Lower lobe of right lung (tissue), 2 donors: Measurements from ENCODE around the gene RNF7. TPM values are rescaled to one million over a fixed set of nuclear protein-coding genes. Genes with fewer than 3 reads are reported as not detected.
A peak's percentile ranks its signal among the peaks of the same experiment; 100 is the strongest.

ENCODE experiments used
- ATAC-seq, 2 donors: fragments of 200-7000 bp; cut with Tn5 transposase; one replicate each; pipeline ENCODE4 v1.9.1; 2020 to 2022; ENCODE audit warnings: mild to moderate bottlenecking in 2 of 2, moderate library complexity in 2 of 2
- DNase-seq: peaks from one replicate; pipeline ENCODE4 v3.0.0-alpha.2; 2020
- H3K27ac ChIP-seq: fragments of 200-600 bp; one replicate; pipeline ENCODE4 v1.8.0; 2022
- H3K27me3 ChIP-seq: fragments of 200-600 bp; one replicate; pipeline ENCODE4 v1.8.0; 2022; ENCODE audit warnings: low read depth
- H3K36me3 ChIP-seq: fragments of 200-600 bp; one replicate; pipeline ENCODE4 v1.8.0; 2022; ENCODE audit warnings: mild to moderate bottlenecking
- H3K4me1 ChIP-seq: fragments of 200-600 bp; one replicate; pipeline ENCODE4 v1.8.0; 2022
- H3K4me3 ChIP-seq: fragments of 200-600 bp; one replicate; pipeline ENCODE4 v1.8.0; 2022; ENCODE audit warnings: mild to moderate bottlenecking
- H3K9me3 ChIP-seq: fragments of 200-600 bp; one replicate; pipeline ENCODE4 v1.8.0; 2022
- intact Hi-C: fragments of 100-400 bp; cut with DNase I; formaldehyde crosslinking; loops from one replicate; pipeline ENCODE4 v1.11.0; 2022
- total RNA-seq: library from RNA; stranded (reverse); fragmentation: NEBNext Ultra II Directional; extraction: Animal tissue kit (Norgen Biotek cat#: 25700); gene quantifications from one replicate; pipeline ENCODE4 v1.2.1, GENCODE V29; 2021
- TF ChIP-seq, protein P1 (sequence below): fragments of 200-600 bp; IDR thresholded peaks from one replicate; pipeline ENCODE4 v1.8.0; 2022; ENCODE audit warnings: antibody characterized with exemption, mild to moderate bottlenecking
- donor health status: DM: no; HTN: yes; CAD: no; lungs with severe emphysema.

RNF7 gene
- total RNA-seq, 1 donor from 2014 or later: 69.3 TPM

DNA sequence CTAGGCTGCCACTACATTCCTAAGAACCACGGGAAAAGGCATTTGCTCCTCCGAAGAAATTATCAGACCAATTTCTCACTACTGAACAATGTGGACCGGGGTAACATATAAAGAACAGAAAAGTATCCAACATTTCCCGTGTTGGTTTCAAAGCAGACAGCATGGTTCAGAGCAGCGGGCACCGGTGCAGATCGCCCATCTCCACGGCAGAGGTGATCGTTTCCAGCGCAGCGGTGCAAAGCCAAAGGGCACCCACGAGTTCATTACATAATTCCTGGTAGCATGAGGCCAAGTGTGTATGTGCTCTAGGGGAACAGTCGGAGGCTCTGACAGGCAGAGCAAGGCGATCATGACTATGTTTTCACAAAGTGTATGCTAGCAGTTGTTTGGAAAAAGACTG, 38.3 kb downstream of the RNF7 start:
- intact Hi-C loops: no loop called here
- Histone ChIP-seq H3K27me3 (no peaks in the 10 kb centered on the region), H3K4me3 (no peak overlapping the region), H3K9me3 (no peaks in the 10 kb centered on the region), H3K36me3 (no peaks in the 10 kb centered on the region), H3K4me1 (no peaks in the 10 kb centered on the region), H3K27ac (no peak overlapping the region)
- no peak for ATAC-seq
- TF ChIP-seq, protein P1, sequence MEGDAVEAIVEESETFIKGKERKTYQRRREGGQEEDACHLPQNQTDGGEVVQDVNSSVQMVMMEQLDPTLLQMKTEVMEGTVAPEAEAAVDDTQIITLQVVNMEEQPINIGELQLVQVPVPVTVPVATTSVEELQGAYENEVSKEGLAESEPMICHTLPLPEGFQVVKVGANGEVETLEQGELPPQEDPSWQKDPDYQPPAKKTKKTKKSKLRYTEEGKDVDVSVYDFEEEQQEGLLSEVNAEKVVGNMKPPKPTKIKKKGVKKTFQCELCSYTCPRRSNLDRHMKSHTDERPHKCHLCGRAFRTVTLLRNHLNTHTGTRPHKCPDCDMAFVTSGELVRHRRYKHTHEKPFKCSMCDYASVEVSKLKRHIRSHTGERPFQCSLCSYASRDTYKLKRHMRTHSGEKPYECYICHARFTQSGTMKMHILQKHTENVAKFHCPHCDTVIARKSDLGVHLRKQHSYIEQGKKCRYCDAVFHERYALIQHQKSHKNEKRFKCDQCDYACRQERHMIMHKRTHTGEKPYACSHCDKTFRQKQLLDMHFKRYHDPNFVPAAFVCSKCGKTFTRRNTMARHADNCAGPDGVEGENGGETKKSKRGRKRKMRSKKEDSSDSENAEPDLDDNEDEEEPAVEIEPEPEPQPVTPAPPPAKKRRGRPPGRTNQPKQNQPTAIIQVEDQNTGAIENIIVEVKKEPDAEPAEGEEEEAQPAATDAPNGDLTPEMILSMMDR: no peak
- DNase-seq: no peak

DNA sequence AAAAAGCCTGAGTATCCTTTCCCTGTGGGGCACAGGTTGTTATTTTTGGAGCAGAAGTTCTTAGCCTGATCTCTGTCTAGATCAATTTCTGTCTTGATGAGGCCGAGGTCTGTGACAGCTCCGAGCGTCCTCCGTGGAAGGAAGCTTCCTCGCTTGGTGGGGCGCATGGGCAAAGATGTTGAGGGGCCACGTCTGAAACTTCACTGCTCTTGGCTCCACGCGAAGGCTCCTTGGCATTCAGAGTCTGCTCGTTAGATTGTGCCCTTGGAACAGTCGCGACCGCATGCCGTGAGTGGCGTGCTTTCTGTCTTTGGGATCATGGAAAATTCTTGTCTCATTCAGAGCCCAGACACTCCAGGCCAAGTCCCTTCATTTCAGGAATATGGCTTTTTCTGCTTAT, 38.8 kb downstream of the RNF7 start:
- TF ChIP-seq, protein P1: no peak
- Histone ChIP-seq H3K27me3 (no peaks in the 10 kb centered on the region), H3K27ac (no peak overlapping the region), H3K36me3 (no peaks in the 10 kb centered on the region), H3K9me3 (no peaks in the 10 kb centered on the region), H3K4me3 (no peak overlapping the region), H3K4me1 (no peaks in the 10 kb centered on the region)
- ATAC-seq (no peak), DNase-seq (no peak)
- intact Hi-C loops: no loop called here

DNA sequence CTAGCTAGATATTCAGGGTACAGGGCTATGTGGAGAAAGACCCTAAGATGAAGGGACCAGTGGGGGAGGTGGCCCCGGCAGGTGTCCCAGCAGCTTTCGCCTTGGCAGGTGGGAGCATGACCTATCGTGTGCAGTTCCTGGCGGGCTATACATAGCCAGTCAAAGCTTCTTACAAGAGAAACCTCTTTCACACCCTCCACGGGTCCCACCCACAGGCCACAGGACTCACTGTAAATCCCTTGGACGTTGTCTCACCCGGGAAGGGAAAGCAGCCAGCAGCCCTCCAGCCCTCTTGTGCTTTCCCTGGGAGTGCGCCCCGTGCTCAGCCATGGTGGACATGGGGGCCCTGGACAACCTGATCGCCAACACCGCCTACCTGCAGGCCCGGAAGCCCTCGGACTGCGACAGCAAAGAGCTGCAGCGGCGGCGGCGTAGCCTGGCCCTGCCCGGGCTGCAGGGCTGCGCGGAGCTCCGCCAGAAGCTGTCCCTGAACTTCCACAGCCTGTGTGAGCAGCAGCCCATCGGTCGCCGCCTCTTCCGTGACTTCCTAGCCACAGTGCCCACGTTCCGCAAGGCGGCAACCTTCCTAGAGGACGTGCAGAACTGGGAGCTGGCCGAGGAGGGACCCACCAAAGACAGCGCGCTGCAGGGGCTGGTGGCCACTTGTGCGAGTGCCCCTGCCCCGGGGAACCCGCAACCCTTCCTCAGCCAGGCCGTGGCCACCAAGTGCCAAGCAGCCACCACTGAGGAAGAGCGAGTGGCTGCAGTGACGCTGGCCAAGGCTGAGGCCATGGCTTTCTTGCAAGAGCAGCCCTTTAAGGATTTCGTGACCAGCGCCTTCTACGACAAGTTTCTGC, 40.1 kb downstream of the RNF7 start:
- intact Hi-C loops: no loop called here
- H3K9me3 ChIP-seq: no peaks in the 10 kb centered on the region
- ATAC-seq (peak in 1 of 2 donors; percentile 25), DNase-seq (no peak)
- no peaks in the 10 kb centered on the region for H3K36me3 ChIP-seq
- no peaks in the 10 kb centered on the region for H3K27me3 ChIP-seq
- no peaks in the 10 kb centered on the region for H3K4me1 ChIP-seq
- H3K27ac ChIP-seq: no peak overlapping the region
- TF ChIP-seq, protein P1: no peak
- H3K4me3 ChIP-seq: no peak overlapping the region

DNA sequence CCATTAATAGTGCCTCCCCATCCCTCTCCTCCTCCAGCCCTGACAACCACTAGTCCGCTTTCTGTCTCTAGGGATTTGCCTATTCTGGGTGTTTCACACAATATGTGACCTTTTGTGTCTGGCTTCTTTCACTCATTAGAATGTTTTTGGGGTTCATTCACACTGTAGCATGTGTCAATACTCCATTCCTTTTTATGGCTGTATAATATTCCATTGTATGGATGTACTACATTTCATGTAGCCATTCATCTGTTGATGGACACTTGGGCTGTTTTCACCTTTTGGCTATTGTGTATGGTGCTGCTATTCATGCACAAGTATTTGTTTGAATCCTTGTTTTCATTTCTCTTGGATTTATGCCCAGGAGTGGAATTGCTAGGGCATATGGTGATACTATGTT, 41.6 kb downstream of the RNF7 start:
- no peak for DNase-seq
- intact Hi-C loops: no loop called here
- no peak overlapping the region for H3K4me3 ChIP-seq
- H3K9me3 ChIP-seq: no peaks in the 10 kb centered on the region
- TF ChIP-seq, protein P1: no peak
- no peaks in the 10 kb centered on the region for H3K4me1 ChIP-seq
- H3K27ac ChIP-seq: no peak overlapping the region
- H3K36me3 ChIP-seq: no peaks in the 10 kb centered on the region
- no peaks in the 10 kb centered on the region for H3K27me3 ChIP-seq
- no peak for ATAC-seq

DNA sequence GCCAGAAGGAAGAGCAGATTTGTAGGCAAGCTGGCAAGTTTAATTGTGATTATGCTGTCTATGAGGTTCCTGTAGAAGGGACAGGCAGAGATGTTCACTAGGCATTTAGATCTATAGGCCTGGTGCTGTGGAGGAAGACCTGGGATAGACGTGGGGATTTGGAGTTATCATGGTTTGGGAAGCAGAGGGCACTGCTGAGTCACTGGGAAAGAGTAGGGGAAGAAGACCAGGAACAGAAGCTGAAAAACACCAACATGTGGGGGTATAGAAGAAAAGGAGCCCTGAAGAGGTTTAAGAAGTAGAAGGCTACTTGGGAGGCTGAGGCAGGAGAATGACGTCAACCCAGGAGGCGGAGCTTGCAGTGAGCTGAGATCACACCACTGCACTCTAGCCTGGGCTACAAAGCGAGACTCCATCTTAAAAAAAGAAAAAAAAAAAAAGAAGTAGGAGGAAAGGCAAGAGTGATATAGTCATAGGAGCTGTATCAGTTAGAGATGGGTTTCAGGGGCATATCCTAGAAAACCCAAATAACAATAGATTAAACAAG, 44.4 kb downstream of the RNF7 start:
- Histone ChIP-seq H3K36me3 (no peaks in the 10 kb centered on the region), H3K4me1 (no peaks in the 10 kb centered on the region), H3K4me3 (no peak overlapping the region), H3K9me3 (no peaks in the 10 kb centered on the region), H3K27ac (no peak overlapping the region), H3K27me3 (no peaks in the 10 kb centered on the region)
- intact Hi-C loops: no loop called here
- DNase-seq (no peak), ATAC-seq (peak in 1 of 2 donors; percentile 31)
- TF ChIP-seq, protein P1: no peak
